HFFc6 (cell line): ENCODE measurements around the gene S100Z. TPM values are rescaled to one million over a fixed set of nuclear protein-coding genes. Genes with fewer than 3 reads are reported as not detected.
"Not testable (repeated sequence)": the region's sequence is repeated elsewhere in the genome, so short reads cannot be mapped to it uniquely, and the experiment has no call there.

ENCODE experiments used
- DNase-seq: peaks from one replicate; pipeline ENCODE4 v3.0.0-alpha.2; 2018
- H3K27ac Mint-ChIP-seq: 2 replicates; pipeline ENCODE4 v1.8.0; 2020; ENCODE audit warnings: mild to moderate bottlenecking, mixed read lengths
- H3K27me3 Mint-ChIP-seq: 2 replicates; pipeline ENCODE4 v1.8.0; 2021; ENCODE audit warnings: mild to moderate bottlenecking, moderate library complexity, mixed read lengths; ENCODE audit not compliant: insufficient read depth
- H3K36me3 Mint-ChIP-seq: 2 replicates; pipeline ENCODE4 v1.8.0; 2021; ENCODE audit warnings: low read depth, mixed read lengths
- H3K4me1 Mint-ChIP-seq: 2 replicates; pipeline ENCODE4 v1.8.0; 2020; ENCODE audit warnings: low read depth, mixed read lengths
- H3K4me3 Mint-ChIP-seq: 2 replicates; pipeline ENCODE4 v1.8.0; 2020; ENCODE audit warnings: mild to moderate bottlenecking, moderate library complexity, mixed read lengths
- H3K9me3 Mint-ChIP-seq: 2 replicates; pipeline ENCODE4 v1.8.0; 2020; ENCODE audit warnings: mild to moderate bottlenecking, mixed read lengths
- CTCF ChIP-seq: fragments of 200-600 bp; sonication (generic); IDR thresholded peaks from 2 replicates; pipeline ENCODE4 v1.5.0; 2021; ENCODE audit warnings: antibody characterized with exemption, mild to moderate bottlenecking
- total RNA-seq, 6 experiments: library from RNA; stranded (reverse); fragmentation: NEBNext Ultra II Directional; extraction: Animal tissue kit (Norgen Biotek cat#: 25700); gene quantifications; 2 replicates in 1 of 6; 3 replicates in 5 of 6; pipeline ENCODE4 v1.2.3, GENCODE V29; 2021

The S100Z gene
- total RNA-seq, 6 experiments from 2014 or later, result not detected

DNA sequence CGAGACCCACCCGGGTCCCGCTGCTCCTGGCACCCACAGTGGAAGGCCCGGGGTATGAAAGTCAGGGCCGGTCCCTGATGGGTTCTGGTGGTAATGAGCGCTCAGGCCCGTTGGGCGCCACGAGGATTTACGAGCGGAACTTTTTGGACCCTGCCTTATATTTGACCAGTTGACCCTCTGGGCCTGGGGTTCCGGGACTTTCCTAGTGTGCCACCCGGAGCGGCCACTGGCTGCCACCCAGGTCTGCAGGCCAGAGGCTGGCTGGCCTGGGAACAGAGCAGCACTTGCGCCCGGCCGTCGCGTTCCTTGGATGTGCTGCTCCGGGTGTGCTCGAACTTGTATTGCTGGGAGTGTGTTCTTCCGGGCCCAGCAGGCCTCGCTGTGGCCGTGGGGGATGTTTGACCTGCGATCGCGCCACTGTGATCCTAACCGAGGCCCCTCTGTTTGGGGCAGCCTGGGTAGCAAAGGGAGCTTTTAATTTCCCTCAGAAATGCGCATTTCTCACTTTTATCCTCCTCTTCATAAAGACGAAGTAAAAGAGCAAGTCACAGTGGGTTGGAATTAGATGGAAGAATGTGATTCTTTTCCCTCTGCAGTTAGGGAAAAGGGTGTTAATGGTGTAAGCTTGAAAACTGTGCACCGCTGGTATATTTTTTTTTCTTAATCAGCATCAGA is 29.8 kb upstream of the S100Z start:
- no peak for DNase-seq
- no peak for TF ChIP-seq CTCF
- peak overlapping the region; percentile 53 for H3K27ac Mint-ChIP-seq
- H3K27me3 Mint-ChIP-seq, result no peaks in the 10 kb centered on the region
- no peaks in the 10 kb centered on the region for H3K9me3 Mint-ChIP-seq
- peaks cover 60% of the 10 kb centered on the region for H3K4me1 Mint-ChIP-seq
- H3K4me3 Mint-ChIP-seq, result peak overlapping the region; percentile 85
- H3K36me3 Mint-ChIP-seq, result peaks cover 4% of the 10 kb centered on the region; the same call in 1 of the 2 replicates

DNA sequence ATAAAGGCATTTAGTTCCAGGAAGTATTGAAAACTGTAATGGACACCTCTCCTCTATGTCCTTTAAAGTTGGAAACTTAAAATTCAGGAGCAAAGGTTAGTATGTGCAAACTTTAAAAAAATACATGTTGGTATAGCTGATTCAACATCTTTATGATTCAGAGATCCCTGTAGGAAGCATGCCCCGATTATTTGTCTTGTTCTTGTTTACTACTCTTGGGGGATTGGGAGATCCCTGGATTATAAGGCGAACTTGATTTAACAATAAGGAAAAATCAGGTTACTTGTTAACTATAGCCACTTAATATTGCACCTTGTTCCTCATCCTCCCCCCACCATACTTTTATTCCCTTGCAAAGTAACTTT is 29.3 kb upstream of the S100Z start:
- no peak for DNase-seq
- H3K4me3 Mint-ChIP-seq, result peak overlapping the region; percentile 85
- TF ChIP-seq CTCF, result no peak
- peaks cover 4% of the 10 kb centered on the region; the same call in 1 of the 2 replicates for H3K36me3 Mint-ChIP-seq
- peak overlapping the region; percentile 53; the same call in 1 of the 2 replicates for H3K27ac Mint-ChIP-seq
- no peaks in the 10 kb centered on the region for H3K9me3 Mint-ChIP-seq
- peaks cover 55% of the 10 kb centered on the region for H3K4me1 Mint-ChIP-seq
- no peaks in the 10 kb centered on the region for H3K27me3 Mint-ChIP-seq

DNA sequence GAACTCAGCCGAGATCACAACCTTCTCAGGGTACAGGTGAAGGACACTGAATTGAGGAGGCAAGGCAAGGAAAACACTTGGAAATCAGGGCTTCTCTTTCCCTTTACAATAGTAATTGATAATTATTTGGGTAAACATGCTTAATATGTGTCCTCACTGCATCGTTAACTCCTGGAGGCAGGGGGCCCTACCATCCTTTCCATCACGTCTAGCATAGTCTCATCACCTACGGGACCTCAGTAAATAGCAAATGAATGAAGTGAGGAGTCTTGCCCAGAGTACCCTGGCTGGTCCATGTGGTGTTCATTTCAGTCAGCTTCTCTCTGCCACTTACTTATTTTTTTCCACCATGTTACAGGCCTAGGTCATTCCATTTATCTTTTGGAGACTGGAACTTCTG is 28.7 kb upstream of the S100Z start:
- Mint-ChIP-seq H3K9me3 (no peaks in the 10 kb centered on the region), H3K36me3 (peaks cover 4% of the 10 kb centered on the region; the same call in 1 of the 2 replicates), H3K27me3 (no peaks in the 10 kb centered on the region), H3K4me3 (no peak overlapping the region), H3K27ac (no peak overlapping the region), H3K4me1 (peaks cover 51% of the 10 kb centered on the region)
- no peak for TF ChIP-seq CTCF
- no peak for DNase-seq

GRCh38 chr5:76822105-76822731 is 27.6 kb upstream of the S100Z start:
- H3K9me3 Mint-ChIP-seq, H3K27ac Mint-ChIP-seq, H3K27me3 Mint-ChIP-seq, H3K36me3 Mint-ChIP-seq, DNase-seq, H3K4me3 Mint-ChIP-seq: not testable (repeated sequence)
- H3K4me1 Mint-ChIP-seq, result peaks cover 42% of the 10 kb centered on the region

- not testable (repeated sequence) for H3K36me3 Mint-ChIP-seq, H3K9me3 Mint-ChIP-seq, H3K27ac Mint-ChIP-seq, DNase-seq, H3K4me3 Mint-ChIP-seq, H3K27me3 Mint-ChIP-seq
- peaks cover 33% of the 10 kb centered on the region for H3K4me1 Mint-ChIP-seq
Observed at GRCh38 chr5:76826416-76826815, 23.4 kb upstream of the S100Z start.

GRCh38 chr5:76831110-76831452 is 18.7 kb upstream of the S100Z start:
- Mint-ChIP-seq H3K4me1 (peaks cover 23% of the 10 kb centered on the region), H3K36me3 (peaks cover 12% of the 10 kb centered on the region), H3K4me3 (peak overlapping the region; percentile 42; the same call in 1 of the 2 replicates), H3K27ac (peak overlapping the region; percentile 50; the same call in 1 of the 2 replicates), H3K9me3 (no peaks in the 10 kb centered on the region), H3K27me3 (no peaks in the 10 kb centered on the region)
- peak; percentile 72 for DNase-seq
- no peak for TF ChIP-seq CTCF
